Testis (tissue), 2 donors: Measurements from ENCODE around the gene DNAJC7.

Experiments used
- POLR2A ChIP-seq: fragments of 450-650 bp; IDR thresholded peaks from one replicate; pipeline ENCODE4 v1.6.1; 2017; ENCODE audit warnings: antibody characterized with exemption, mild to moderate bottlenecking, moderate library complexity
- TF ChIP-seq, protein P1 (sequence below), 3 experiments: fragments of 450-650 bp in 2 of 3; fragments of 200-600 bp in 1 of 3; sonication (generic) in 1 of 3; IDR thresholded peaks; one replicate each; pipeline ENCODE4 v1.5.1; 2016 to 2019; ENCODE audit warnings: antibody characterized with exemption in 3 of 3, mild to moderate bottlenecking in 2 of 3, moderate library complexity in 1 of 3

DNA sequence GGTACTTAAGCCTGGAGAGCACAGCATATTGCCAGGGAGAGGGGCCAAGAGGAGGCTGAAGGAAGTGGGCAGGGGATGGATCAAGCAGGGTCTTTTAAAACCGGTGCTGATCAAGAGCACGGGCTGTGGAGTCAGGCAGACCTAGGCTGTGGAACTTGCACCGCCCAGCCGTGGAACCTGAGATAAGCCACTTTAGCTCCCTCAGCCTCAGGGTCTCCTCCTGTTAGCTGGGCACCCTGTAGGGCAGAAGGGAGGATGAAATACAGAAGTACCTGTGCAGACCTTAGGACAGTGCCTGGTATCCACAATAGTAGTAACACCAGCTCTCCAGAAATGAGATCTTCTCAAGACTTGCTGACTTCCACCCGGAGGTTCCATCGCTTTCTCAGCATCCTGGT lies 77.5 kb downstream of the DNAJC7 start:
- TF ChIP-seq, protein P1, sequence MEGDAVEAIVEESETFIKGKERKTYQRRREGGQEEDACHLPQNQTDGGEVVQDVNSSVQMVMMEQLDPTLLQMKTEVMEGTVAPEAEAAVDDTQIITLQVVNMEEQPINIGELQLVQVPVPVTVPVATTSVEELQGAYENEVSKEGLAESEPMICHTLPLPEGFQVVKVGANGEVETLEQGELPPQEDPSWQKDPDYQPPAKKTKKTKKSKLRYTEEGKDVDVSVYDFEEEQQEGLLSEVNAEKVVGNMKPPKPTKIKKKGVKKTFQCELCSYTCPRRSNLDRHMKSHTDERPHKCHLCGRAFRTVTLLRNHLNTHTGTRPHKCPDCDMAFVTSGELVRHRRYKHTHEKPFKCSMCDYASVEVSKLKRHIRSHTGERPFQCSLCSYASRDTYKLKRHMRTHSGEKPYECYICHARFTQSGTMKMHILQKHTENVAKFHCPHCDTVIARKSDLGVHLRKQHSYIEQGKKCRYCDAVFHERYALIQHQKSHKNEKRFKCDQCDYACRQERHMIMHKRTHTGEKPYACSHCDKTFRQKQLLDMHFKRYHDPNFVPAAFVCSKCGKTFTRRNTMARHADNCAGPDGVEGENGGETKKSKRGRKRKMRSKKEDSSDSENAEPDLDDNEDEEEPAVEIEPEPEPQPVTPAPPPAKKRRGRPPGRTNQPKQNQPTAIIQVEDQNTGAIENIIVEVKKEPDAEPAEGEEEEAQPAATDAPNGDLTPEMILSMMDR (IDR thresholded peaks at IDR 0.05): no peak
- TF ChIP-seq POLR2A: no peak
